ENCODE data around the gene RDH11. TPM values are rescaled to one million over a fixed set of nuclear protein-coding genes. Genes with fewer than 3 reads are reported as not detected.

RDH11 gene
- total and polyA plus RNA-seq, 2 experiments from 2014 or later: 95.2 to 139 TPM

DNA sequence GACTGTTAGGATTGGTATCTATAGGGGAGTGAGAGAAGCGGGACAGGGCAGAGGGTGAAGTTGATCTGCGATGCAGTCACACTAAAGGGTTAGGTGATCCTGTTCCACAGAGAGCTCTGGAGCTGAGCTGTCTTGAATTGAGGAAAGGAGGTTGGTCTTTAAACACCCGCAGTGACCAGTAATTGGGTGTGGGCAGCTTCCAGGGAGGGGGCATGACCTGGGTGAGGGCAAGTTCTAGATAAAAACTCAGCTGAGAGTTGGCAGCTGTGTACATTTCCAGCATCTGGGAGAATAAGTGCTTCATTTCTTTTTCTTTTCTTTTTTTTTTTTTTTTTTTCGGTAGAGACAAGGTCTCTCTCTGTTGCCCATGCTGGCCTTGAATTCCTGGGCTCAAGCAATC lies 41.2 kb upstream of the RDH11 start:
- no peaks in the 10 kb centered on the region for H3K36me3 ChIP-seq (ENCODE audit: insufficient read depth)
- no peaks in the 10 kb centered on the region for H3K27me3 ChIP-seq (ENCODE audit: insufficient read depth)
- H4K20me1 ChIP-seq (replicated peaks; ENCODE audit: insufficient read depth): no peaks in the 10 kb centered on the region
- no peak overlapping the region for H3K27ac ChIP-seq (ENCODE audit: low read depth)
- H3K4me1 Mint-ChIP-seq: peaks cover 13% of the 10 kb centered on the region
- H3K4me3 Mint-ChIP-seq: no peak overlapping the region
- no peak overlapping the region for H2AFZ ChIP-seq
- H3K36me3 Mint-ChIP-seq (ENCODE audit: low read depth): no peaks in the 10 kb centered on the region
- H3K27ac Mint-ChIP-seq: no peak overlapping the region
- no peak overlapping the region for H3K4me3 ChIP-seq
- no peaks in the 10 kb centered on the region for H3K9me3 Mint-ChIP-seq
- 0 out of 2 replicates have a peak, but pooled peaks cover 3% of the 10 kb centered on the region for H3K4me1 ChIP-seq (ENCODE audit: insufficient read depth)
- H3K79me2 ChIP-seq (replicated peaks; ENCODE audit: insufficient read depth): no peaks in the 10 kb centered on the region
- H3K4me2 ChIP-seq: no peak overlapping the region
- TF ChIP-seq STAT1 (IDR thresholded peaks at IDR 0.05; ENCODE audit: unreplicated experiment): no peak
- no peak for TF ChIP-seq EZH2phosphoT487 (IDR thresholded peaks at IDR 0.05; ENCODE audit: unreplicated experiment)
- no peak for TF ChIP-seq JUNB (IDR thresholded peaks at IDR 0.05; ENCODE audit: unreplicated experiment)
- no peak for TF ChIP-seq ZNF331 (CRISPR knock-in tag; IDR thresholded peaks at IDR 0.05; ENCODE audit: low read depth)
- TF ChIP-seq, protein P1, sequence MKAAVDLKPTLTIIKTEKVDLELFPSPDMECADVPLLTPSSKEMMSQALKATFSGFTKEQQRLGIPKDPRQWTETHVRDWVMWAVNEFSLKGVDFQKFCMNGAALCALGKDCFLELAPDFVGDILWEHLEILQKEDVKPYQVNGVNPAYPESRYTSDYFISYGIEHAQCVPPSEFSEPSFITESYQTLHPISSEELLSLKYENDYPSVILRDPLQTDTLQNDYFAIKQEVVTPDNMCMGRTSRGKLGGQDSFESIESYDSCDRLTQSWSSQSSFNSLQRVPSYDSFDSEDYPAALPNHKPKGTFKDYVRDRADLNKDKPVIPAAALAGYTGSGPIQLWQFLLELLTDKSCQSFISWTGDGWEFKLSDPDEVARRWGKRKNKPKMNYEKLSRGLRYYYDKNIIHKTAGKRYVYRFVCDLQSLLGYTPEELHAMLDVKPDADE (IDR thresholded peaks at IDR 0.05): no peak
- no peak for TF ChIP-seq CTCF (conservative IDR thresholded peaks at IDR 0.05; ENCODE audit: low read depth in 2 of 2)
- TF ChIP-seq CREB1 (CRISPR knock-in tag; IDR thresholded peaks at IDR 0.05; ENCODE audit: low read depth): no peak
- TF ChIP-seq ZNF114 (CRISPR knock-in tag; IDR thresholded peaks at IDR 0.05): no peak
- TF ChIP-seq ZNF462 (CRISPR knock-in tag; IDR thresholded peaks at IDR 0.05): no peak
- TF ChIP-seq EZH2 (IDR thresholded peaks at IDR 0.05; ENCODE audit: low read depth, unreplicated experiment): no peak
- no peak for TF ChIP-seq POLR2AphosphoS5 (IDR thresholded peaks at IDR 0.05; ENCODE audit: low read depth)
- TF ChIP-seq, protein P2, sequence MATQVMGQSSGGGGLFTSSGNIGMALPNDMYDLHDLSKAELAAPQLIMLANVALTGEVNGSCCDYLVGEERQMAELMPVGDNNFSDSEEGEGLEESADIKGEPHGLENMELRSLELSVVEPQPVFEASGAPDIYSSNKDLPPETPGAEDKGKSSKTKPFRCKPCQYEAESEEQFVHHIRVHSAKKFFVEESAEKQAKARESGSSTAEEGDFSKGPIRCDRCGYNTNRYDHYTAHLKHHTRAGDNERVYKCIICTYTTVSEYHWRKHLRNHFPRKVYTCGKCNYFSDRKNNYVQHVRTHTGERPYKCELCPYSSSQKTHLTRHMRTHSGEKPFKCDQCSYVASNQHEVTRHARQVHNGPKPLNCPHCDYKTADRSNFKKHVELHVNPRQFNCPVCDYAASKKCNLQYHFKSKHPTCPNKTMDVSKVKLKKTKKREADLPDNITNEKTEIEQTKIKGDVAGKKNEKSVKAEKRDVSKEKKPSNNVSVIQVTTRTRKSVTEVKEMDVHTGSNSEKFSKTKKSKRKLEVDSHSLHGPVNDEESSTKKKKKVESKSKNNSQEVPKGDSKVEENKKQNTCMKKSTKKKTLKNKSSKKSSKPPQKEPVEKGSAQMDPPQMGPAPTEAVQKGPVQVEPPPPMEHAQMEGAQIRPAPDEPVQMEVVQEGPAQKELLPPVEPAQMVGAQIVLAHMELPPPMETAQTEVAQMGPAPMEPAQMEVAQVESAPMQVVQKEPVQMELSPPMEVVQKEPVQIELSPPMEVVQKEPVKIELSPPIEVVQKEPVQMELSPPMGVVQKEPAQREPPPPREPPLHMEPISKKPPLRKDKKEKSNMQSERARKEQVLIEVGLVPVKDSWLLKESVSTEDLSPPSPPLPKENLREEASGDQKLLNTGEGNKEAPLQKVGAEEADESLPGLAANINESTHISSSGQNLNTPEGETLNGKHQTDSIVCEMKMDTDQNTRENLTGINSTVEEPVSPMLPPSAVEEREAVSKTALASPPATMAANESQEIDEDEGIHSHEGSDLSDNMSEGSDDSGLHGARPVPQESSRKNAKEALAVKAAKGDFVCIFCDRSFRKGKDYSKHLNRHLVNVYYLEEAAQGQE (IDR thresholded peaks at IDR 0.05; ENCODE audit: unreplicated experiment): no peak
- no peak for TF ChIP-seq NANOG (IDR thresholded peaks at IDR 0.05; ENCODE audit: borderline replicate concordance)
- H3K27me3 Mint-ChIP-seq (ENCODE audit: insufficient read depth, low read depth, poor library complexity): peaks cover 2% of the 10 kb centered on the region
- H3F3A ChIP-seq (replicated peaks; ENCODE audit: low read depth): no peaks in the 10 kb centered on the region
- ATAC-seq: no peak
- no peak for DNase-seq (ENCODE audit: low spot score)
- H3K9me2 ChIP-seq (ENCODE audit: insufficient read depth): no peaks in the 10 kb centered on the region
